Nephron (organoid): ENCODE data around the gene MB21D2.

ENCODE experiments used
- H3K27ac Mint-ChIP-seq, 3 experiments: 2 replicates each; pipeline ENCODE4 v1.8.0; 2020; ENCODE audit warnings: mixed read lengths in 3 of 3, mild to moderate bottlenecking in 2 of 3, moderate library complexity in 1 of 3
- H3K27me3 Mint-ChIP-seq: 2 replicates; pipeline ENCODE4 v1.8.0; 2021; ENCODE audit warnings: low read depth, mild to moderate bottlenecking, moderate library complexity, mixed read lengths
- H3K36me3 Mint-ChIP-seq: 2 replicates; pipeline ENCODE4 v1.8.0; 2020; ENCODE audit warnings: low read depth, mixed read lengths
- H3K4me1 Mint-ChIP-seq: 2 replicates; pipeline ENCODE4 v1.8.0; 2020; ENCODE audit warnings: mixed read lengths
- H3K4me3 Mint-ChIP-seq, 3 experiments: 2 replicates each; pipeline ENCODE4 v1.8.0; 2020; ENCODE audit warnings: mild to moderate bottlenecking in 3 of 3, mixed read lengths in 3 of 3, moderate library complexity in 2 of 3
- H3K9me3 Mint-ChIP-seq: 2 replicates; pipeline ENCODE4 v1.8.0; 2020; ENCODE audit warnings: mixed read lengths
- TF ChIP-seq, protein P1 (sequence below), 3 experiments: fragments of 200-600 bp; sonication (generic); IDR thresholded peaks; one replicate each; pipeline ENCODE4 v1.5.0; 2021; ENCODE audit warnings: antibody characterized with exemption in 3 of 3; ENCODE audit not compliant: unreplicated experiment in 3 of 3

MB21D2 gene

DNA sequence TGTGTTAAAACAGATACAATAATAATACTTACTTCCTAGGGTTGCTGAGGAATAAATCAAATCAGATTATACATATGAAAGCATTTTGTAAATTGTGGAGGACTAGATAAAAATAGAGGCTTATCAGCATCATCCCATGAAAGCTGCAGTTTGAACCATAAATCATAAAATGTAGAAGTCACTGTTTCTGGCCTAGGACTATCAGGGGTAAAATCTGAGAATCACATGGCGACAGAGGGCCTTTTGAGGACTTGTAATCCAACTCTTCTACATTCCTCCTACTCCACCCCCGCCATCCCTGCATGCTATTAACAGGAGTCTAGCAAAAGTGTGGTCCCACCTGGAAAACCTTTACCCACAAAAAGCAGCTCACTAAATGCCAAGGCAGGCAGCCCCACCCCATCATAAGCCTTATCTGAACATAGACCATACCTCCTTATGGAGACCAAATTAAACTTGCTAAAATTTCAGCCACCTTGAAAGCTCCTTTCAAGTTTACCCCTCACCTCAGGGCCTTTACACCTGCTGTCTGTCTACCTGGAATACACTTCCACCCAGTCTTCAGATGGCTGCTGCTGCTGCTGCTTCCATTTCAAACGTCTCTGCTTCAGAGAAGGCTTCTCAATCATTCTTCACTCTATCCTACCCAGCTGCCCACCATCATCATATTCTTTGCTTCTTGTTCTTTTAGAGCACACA is 11.5 kb downstream of the MB21D2 start:
- Mint-ChIP-seq H3K36me3 (peaks cover 9% of the 10 kb centered on the region), H3K27ac (peak overlapping the region; percentile 10 to 60 (median 16)), H3K27me3 (peaks cover 6% of the 10 kb centered on the region), H3K4me1 (peaks cover 41% of the 10 kb centered on the region), H3K9me3 (no peaks in the 10 kb centered on the region), H3K4me3 (no peak overlapping the region)
- TF ChIP-seq, protein P1, sequence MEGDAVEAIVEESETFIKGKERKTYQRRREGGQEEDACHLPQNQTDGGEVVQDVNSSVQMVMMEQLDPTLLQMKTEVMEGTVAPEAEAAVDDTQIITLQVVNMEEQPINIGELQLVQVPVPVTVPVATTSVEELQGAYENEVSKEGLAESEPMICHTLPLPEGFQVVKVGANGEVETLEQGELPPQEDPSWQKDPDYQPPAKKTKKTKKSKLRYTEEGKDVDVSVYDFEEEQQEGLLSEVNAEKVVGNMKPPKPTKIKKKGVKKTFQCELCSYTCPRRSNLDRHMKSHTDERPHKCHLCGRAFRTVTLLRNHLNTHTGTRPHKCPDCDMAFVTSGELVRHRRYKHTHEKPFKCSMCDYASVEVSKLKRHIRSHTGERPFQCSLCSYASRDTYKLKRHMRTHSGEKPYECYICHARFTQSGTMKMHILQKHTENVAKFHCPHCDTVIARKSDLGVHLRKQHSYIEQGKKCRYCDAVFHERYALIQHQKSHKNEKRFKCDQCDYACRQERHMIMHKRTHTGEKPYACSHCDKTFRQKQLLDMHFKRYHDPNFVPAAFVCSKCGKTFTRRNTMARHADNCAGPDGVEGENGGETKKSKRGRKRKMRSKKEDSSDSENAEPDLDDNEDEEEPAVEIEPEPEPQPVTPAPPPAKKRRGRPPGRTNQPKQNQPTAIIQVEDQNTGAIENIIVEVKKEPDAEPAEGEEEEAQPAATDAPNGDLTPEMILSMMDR (IDR thresholded peaks at IDR 0.05; ENCODE audit: unreplicated experiment in 3 of 3), result no peak

DNA sequence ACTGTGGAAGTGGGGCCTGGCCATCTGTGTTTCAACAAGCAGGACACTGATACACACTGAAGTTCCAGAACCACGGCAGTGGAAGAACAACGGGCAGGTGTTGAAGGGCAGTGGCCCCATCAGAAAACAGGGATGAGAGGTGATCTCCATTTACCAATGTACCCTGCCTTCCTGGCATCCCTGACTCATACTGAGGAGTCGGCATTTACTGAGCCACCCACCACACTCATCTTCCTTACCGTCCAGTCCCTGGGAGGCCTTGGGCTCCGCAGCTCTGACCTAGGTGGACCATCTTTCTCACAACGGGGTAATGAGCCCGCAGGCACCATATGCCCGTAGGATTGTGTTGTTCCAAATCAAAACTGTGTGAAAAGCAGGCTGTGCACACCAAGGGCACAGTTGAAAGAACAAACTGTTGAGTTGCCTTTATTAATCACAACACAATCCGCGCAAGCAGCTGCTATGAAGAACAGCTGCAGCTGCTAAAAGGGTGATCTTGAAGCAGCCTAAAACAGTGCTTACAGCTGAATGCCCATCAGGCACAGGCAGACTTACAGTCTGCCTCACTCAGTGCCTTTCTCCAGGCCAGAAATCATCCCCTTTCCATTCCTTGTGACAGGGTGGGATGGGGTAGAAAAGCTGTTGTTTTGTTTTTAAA is 12.9 kb downstream of the MB21D2 start:
- Mint-ChIP-seq H3K27me3 (peaks cover 6% of the 10 kb centered on the region), H3K4me3 (peak overlapping the region in 2 of 3 experiments; percentile 44 to 68), H3K9me3 (no peaks in the 10 kb centered on the region), H3K36me3 (peaks cover 9% of the 10 kb centered on the region), H3K4me1 (peaks cover 41% of the 10 kb centered on the region), H3K27ac (peak overlapping the region; percentile 73 to 91 (median 83))
- TF ChIP-seq, protein P1 (IDR thresholded peaks at IDR 0.05; ENCODE audit: unreplicated experiment in 3 of 3), result no peak

DNA sequence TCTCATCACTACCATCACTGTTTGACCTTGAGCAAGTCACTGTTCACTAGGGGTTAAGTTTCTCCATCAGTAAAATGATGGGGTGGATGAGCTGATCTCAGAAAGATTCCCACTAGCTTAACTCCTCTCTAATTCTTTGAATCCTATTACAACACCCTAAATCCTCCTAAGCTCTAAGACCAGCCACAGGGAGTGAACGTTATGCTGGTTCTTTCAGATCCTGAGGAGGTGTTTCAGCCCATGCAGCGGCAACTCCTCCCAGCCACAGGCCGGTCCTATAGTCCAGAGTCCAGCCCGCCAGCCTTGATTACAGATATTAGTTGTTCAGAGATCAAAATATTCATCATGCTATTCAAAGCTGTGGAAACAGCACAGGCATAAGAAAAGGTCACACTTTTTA is 15.1 kb downstream of the MB21D2 start:
- TF ChIP-seq, protein P1 (IDR thresholded peaks at IDR 0.05; ENCODE audit: unreplicated experiment in 3 of 3), result no peak
- peak overlapping the region in 1 of 3 experiments; percentile 57 for H3K4me3 Mint-ChIP-seq
- no peaks in the 10 kb centered on the region for H3K9me3 Mint-ChIP-seq
- H3K27me3 Mint-ChIP-seq, result peaks cover 6% of the 10 kb centered on the region
- H3K4me1 Mint-ChIP-seq, result peaks cover 48% of the 10 kb centered on the region
- H3K27ac Mint-ChIP-seq, result no peak overlapping the region
- H3K36me3 Mint-ChIP-seq, result peaks cover 12% of the 10 kb centered on the region

DNA sequence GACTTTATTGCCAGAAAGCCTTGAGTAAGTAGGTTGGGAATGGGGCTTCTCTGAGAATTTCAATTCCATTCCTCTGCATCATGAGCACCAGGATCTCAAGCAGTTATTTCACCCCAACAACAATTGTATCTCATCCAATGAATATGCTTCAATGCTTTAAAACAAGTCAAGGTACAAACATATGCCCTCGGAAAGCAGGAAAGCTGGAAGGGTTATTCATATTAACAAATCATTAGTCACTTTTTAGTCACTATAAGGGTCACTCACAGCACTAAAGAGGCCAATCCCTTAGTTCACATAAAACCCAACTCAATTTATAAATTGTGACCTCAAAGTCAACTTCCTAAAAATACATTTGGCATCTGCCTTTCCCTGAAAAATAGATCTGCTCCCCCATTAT is 16.2 kb downstream of the MB21D2 start:
- Mint-ChIP-seq H3K36me3 (peaks cover 12% of the 10 kb centered on the region), H3K27ac (no peak overlapping the region), H3K9me3 (no peaks in the 10 kb centered on the region), H3K27me3 (peaks cover 6% of the 10 kb centered on the region), H3K4me1 (peaks cover 50% of the 10 kb centered on the region), H3K4me3 (no peak overlapping the region)
- TF ChIP-seq, protein P1 (IDR thresholded peaks at IDR 0.05; ENCODE audit: unreplicated experiment in 3 of 3), result no peak

DNA sequence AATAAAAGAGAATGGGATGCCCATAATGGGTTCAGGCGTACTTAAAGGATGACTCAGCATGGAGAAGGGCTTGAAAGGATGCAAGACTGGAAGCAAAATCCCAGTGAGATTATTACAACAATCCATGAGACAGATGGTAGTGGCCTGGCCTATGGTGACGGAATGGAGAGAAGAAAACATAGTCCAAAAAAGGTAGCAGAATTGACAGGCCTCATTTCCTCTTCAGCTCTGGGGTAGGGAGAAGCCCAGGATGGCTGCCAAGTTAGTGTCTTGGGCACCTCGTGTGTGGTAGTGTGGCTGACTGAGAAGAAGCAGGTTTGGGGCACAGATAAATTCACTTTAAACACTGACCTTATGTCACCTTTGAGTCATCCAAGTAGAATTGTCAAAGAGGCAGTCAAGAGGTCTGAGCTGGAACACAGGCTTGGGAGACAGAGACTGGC is 18.1 kb downstream of the MB21D2 start:
- H3K4me1 Mint-ChIP-seq, result peaks cover 39% of the 10 kb centered on the region
- no peak overlapping the region for H3K4me3 Mint-ChIP-seq
- peaks cover 8% of the 10 kb centered on the region for H3K27me3 Mint-ChIP-seq
- no peaks in the 10 kb centered on the region for H3K9me3 Mint-ChIP-seq
- H3K36me3 Mint-ChIP-seq, result peaks cover 12% of the 10 kb centered on the region
- H3K27ac Mint-ChIP-seq, result no peak overlapping the region
- TF ChIP-seq, protein P1 (IDR thresholded peaks at IDR 0.05; ENCODE audit: unreplicated experiment in 3 of 3), result no peak
